Endothelial cell (in vitro differentiated cells): Measurements from ENCODE around the gene TENM4. TPM values are rescaled to one million over a fixed set of nuclear protein-coding genes. Genes with fewer than 3 reads are reported as not detected.

ENCODE experiments used
- DNase-seq: peaks from one replicate; pipeline ENCODE4 v3.0.0; 2021; ENCODE audit warnings: low spot score
- H3K27ac Mint-ChIP-seq: one replicate; pipeline ENCODE4 v1.8.0; 2021; ENCODE audit warnings: mixed read lengths, inconsistent platforms; ENCODE audit not compliant: unreplicated experiment
- H3K27me3 Mint-ChIP-seq: one replicate; pipeline ENCODE4 v1.8.0; 2021; ENCODE audit warnings: mild to moderate bottlenecking, moderate library complexity, mixed read lengths, inconsistent platforms; ENCODE audit not compliant: unreplicated experiment
- H3K36me3 Mint-ChIP-seq: one replicate; pipeline ENCODE4 v1.8.0; 2021; ENCODE audit warnings: mild to moderate bottlenecking, low read depth, mixed read lengths, inconsistent platforms; ENCODE audit not compliant: unreplicated experiment
- H3K4me1 Mint-ChIP-seq: one replicate; pipeline ENCODE4 v1.8.0; 2021; ENCODE audit warnings: mild to moderate bottlenecking, mixed read lengths, inconsistent platforms; ENCODE audit not compliant: unreplicated experiment
- H3K4me3 Mint-ChIP-seq: one replicate; pipeline ENCODE4 v1.8.0; 2021; ENCODE audit warnings: mild to moderate bottlenecking, mixed read lengths, inconsistent platforms; ENCODE audit not compliant: unreplicated experiment
- H3K9me3 Mint-ChIP-seq: one replicate; pipeline ENCODE4 v1.8.0; 2021; ENCODE audit warnings: mixed read lengths, inconsistent platforms; ENCODE audit not compliant: unreplicated experiment
- total RNA-seq: library from RNA; stranded (reverse); fragmentation: NEBNext Ultra II Directional; extraction: Animal tissue kit (Norgen Biotek cat#: 25700); gene quantifications from one replicate; pipeline ENCODE4 v1.2.1, GENCODE V29; 2021; ENCODE audit not compliant: unreplicated experiment
- TF ChIP-seq, protein P1 (sequence below): fragments of 200-600 bp; sonication (generic); IDR thresholded peaks from one replicate; pipeline ENCODE4 v1.5.0; 2021; ENCODE audit warnings: antibody characterized with exemption; ENCODE audit not compliant: unreplicated experiment

The TENM4 gene
- total RNA-seq, 1 donor from 2014 or later, result 1.8 TPM

DNA sequence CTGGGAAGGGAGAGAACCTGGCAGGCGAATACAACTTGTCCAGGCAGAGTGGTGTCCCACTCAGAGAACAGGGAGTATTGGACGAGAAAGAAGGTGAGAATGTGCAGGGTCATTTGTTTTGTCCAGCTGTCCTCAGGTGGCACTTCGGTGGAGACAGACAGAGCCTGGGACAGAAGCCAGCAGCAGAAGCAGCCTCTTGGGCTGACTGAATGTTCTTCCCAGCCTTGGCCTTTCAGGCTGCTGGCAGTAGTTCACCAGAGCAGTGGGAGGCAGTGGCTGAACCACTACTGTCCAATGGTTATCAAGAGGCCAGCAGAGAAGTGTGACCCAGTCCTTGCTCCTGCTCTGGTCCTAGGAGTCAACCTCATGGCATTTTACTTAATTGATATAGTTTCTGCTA lies 535.1 kb downstream of the TENM4 start:
- peaks cover 4% of the 10 kb centered on the region for H3K4me1 Mint-ChIP-seq
- DNase-seq, result no peak
- no peak overlapping the region for H3K4me3 Mint-ChIP-seq
- H3K27ac Mint-ChIP-seq, result no peak overlapping the region
- H3K36me3 Mint-ChIP-seq, result no peaks in the 10 kb centered on the region
- H3K9me3 Mint-ChIP-seq, result no peaks in the 10 kb centered on the region
- TF ChIP-seq, protein P1, sequence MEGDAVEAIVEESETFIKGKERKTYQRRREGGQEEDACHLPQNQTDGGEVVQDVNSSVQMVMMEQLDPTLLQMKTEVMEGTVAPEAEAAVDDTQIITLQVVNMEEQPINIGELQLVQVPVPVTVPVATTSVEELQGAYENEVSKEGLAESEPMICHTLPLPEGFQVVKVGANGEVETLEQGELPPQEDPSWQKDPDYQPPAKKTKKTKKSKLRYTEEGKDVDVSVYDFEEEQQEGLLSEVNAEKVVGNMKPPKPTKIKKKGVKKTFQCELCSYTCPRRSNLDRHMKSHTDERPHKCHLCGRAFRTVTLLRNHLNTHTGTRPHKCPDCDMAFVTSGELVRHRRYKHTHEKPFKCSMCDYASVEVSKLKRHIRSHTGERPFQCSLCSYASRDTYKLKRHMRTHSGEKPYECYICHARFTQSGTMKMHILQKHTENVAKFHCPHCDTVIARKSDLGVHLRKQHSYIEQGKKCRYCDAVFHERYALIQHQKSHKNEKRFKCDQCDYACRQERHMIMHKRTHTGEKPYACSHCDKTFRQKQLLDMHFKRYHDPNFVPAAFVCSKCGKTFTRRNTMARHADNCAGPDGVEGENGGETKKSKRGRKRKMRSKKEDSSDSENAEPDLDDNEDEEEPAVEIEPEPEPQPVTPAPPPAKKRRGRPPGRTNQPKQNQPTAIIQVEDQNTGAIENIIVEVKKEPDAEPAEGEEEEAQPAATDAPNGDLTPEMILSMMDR, result no peak
- no peaks in the 10 kb centered on the region for H3K27me3 Mint-ChIP-seq

DNA sequence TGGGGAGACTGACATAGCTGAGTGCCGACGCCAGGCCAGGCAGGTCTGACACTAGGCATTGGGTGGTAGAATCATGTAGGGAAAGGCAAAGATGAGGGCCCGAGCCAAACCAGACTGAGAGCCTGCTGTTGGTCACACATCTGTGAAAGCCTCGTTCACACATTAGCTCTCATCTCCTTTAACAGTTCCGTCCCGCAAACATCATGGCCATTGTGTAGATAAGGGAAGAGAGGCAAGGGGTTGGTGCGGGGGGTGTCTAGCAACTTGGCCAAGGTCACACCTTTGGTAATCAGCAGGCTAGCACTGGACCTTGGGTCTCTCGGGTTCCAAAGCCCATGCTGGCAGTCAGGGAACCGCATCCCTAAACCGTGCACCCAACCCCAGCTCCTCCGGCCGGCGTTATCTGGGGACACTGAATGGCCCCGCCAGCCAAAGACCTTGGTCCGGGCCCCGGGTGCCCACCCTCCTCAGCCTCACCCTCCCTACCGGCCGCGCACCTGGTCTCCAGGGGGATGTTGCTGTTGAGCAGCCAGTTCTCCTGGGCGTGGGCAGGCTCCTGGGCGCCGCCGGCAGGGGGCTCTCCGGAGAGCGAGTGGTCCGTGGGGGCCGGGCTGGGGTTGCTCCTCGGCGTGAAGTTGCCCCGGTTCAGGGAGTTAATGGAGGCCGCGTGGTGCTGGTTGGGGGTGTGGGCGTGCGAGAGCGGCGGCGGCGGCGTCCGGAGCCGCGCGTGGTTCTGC lies 537.9 kb downstream of the TENM4 start:
- Mint-ChIP-seq H3K27me3 (no peaks in the 10 kb centered on the region), H3K27ac (no peak overlapping the region), H3K4me3 (no peak overlapping the region), H3K4me1 (peaks cover 4% of the 10 kb centered on the region), H3K36me3 (no peaks in the 10 kb centered on the region), H3K9me3 (no peaks in the 10 kb centered on the region)
- TF ChIP-seq, protein P1, result no peak
- no peak for DNase-seq

DNA sequence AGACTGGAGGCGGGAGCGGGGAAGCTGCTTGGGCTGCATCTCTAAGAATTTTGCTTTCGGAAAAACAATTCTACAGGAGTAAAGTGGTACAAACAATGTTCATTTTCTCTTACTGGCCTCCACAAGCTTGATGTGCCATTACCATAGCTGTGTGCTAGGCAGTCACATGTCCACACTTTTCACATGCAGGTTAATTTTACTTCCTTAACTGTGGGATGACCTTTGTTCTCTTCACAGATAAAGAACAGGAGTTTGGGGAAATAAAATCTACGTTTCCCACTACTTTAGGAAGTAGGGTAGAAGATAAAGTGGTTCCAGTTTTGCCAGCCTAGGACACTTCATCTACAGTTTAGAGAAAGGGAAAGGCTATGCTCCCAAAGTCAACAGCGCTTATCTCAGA lies 539.0 kb downstream of the TENM4 start:
- TF ChIP-seq, protein P1, result no peak
- Mint-ChIP-seq H3K27ac (no peak overlapping the region), H3K36me3 (no peaks in the 10 kb centered on the region), H3K4me3 (no peak overlapping the region), H3K9me3 (no peaks in the 10 kb centered on the region), H3K4me1 (peaks cover 4% of the 10 kb centered on the region), H3K27me3 (no peaks in the 10 kb centered on the region)
- DNase-seq, result no peak

DNA sequence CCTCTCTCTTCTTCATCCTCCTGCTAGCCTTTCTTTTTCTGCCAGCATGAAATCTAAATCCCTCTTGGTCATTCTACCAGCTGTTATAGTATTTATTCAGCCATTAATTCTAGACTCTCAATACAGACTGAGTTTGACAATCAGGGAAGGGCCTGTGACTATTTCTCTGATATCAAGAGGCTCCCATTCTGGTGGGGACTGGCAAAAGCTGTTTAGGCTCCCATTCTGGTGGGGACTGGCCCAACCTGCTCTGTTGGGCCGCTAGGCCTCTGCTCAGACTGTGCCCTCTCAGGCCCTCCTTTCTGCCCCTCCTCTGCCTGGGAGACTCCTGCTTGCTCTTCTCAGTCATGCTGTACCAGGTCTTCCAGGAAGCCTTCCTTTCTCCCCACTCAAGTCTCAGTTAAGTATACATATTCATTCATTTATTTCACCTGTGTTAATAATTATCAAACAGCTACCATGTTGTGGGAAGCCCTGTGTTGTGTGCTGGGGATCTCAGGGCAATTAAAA lies 542.5 kb downstream of the TENM4 start:
- Mint-ChIP-seq H3K4me3 (no peak overlapping the region), H3K9me3 (no peaks in the 10 kb centered on the region), H3K4me1 (peaks cover 7% of the 10 kb centered on the region), H3K27me3 (no peaks in the 10 kb centered on the region), H3K36me3 (no peaks in the 10 kb centered on the region), H3K27ac (no peak overlapping the region)
- DNase-seq, result no peak
- TF ChIP-seq, protein P1, result no peak

DNA sequence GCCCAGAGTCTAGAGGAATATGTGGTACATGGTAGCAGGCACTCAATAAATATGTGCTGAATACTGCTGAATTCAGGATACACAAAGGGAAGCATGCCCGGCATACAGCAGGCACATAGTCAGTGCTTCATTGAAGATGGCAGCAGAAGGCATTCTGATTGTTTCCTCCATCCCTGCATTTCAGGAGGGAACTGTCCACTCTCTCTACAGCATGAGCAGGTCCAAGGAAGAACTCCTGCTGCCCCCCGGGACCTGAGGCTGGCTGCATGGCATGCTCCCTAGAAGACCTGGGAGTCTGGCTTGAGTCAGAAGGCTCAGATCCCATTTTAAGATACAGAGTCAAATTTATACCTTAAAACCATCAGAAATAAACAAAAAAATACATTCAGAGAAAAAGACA lies 546.8 kb downstream of the TENM4 start:
- Mint-ChIP-seq H3K4me3 (no peak overlapping the region), H3K27me3 (peaks cover 4% of the 10 kb centered on the region), H3K36me3 (no peaks in the 10 kb centered on the region), H3K9me3 (no peaks in the 10 kb centered on the region), H3K27ac (no peak overlapping the region), H3K4me1 (peaks cover 10% of the 10 kb centered on the region)
- TF ChIP-seq, protein P1, result no peak
- DNase-seq, result no peak
